Spleen (tissue), 7 donors: Measurements from ENCODE around the gene MRPL14.

ENCODE experiments used
- CTCF ChIP-seq, 11 experiments: fragments of 200-600 bp in 7 of 11; fragments of 450-650 bp in 4 of 11; sonication (generic) in 4 of 11; IDR thresholded peaks in 8 of 11; conservative IDR thresholded peaks in 3 of 11; 1 replicate in 7 of 11; 2 replicates in 4 of 11; pipeline versions ENCODE4 v1.4.0 to v1.8.0; 2016 to 2021; ENCODE audit warnings: antibody characterized with exemption in 11 of 11, inconsistent platforms in 4 of 11, mild to moderate bottlenecking in 1 of 11
- POLR2A ChIP-seq, 3 donors: fragments of 450-650 bp; IDR thresholded peaks; one replicate each; pipeline ENCODE4 v1.5.1; 2017; ENCODE audit warnings: antibody characterized with exemption in 3 of 3, mild to moderate bottlenecking in 1 of 3
- POLR2AphosphoS5 ChIP-seq, 3 donors: sonication (generic); formaldehyde crosslinking; IDR thresholded peaks; one replicate each; pipeline ENCODE4 v1.5.1; 2017; ENCODE audit warnings: antibody characterized with exemption in 3 of 3
- donor health status: DM: no; HTN: no; CAD: no; lungs with moderate emphysema.
- donor health status: DM: no; HTN: no; CAD: no.
- donor health status: DM: no; HTN: no; CAD: no.

- TF ChIP-seq POLR2AphosphoS5 (IDR thresholded peaks at IDR 0.05) = no peak
- TF ChIP-seq CTCF (IDR thresholded peaks at IDR 0.05 in 8 of 11, conservative IDR thresholded peaks at IDR 0.05 in 3 of 11) = no peak
- TF ChIP-seq POLR2A (IDR thresholded peaks at IDR 0.05) = no peak
These were observed 2.6 kb upstream of the MRPL14 start for GRCh38 chr6:44129841-44130322.
